Activated CD4-positive, CD25-positive, alpha-beta regulatory T cell treated with anti-CD3 and anti-CD28 coated beads, Interleukin-2, amount 50 U/mL, for 72 hours (primary cell): ENCODE results near the gene AP4M1.
A peak's percentile ranks its signal among the peaks of the same experiment; 100 is the strongest.
"Not testable (repeated sequence)": the region's sequence is repeated elsewhere in the genome, so short reads cannot be mapped to it uniquely, and the experiment has no call there.

Source experiments
- DNase-seq: peaks from one replicate; pipeline ENCODE4 v3.0.0; 2021

AP4M1 gene

DNA sequence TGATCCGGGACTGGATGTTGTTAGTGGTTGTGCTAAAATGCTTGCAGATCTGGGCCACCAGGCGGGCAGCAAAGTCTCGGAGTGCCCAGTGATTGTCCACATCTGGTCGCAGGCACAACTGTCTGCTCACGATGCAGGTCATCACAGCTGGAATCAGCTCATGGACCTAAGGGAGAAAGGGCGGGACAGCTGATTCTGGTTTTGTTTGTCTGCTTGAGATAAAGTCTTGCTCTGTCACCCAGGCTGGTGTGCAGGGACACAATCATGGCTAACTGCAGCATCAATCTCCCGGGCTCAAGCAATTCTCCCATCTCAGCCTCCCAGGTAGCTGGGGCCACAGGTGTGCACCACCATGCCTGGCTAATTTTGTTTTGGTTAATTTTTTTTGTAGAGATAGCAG lies 9.7 kb downstream of the AP4M1 start:
- DNase-seq, result no peak

GRCh38 chr7:100111914-100112313 lies 10.5 kb downstream of the AP4M1 start:
- no peak for DNase-seq

DNA sequence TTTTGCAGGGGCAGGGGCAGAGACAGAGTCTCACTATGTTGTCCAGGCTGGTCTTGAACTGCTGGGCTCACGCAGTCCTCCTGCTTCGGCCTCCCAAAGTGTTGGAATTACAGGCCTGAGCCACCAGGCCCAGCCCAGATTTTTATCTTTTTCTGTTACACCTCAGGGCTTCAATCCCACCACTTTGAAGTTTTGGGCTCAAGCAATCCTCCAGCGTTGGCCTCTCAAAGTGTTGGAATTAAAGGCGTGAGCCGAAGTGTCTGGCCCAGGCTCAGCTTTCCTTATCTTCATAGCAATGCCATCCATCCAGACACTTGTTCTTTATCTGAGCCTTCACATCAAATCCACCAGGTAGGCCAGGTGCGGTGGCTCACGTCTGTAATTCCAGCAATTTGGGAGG lies 13.6 kb downstream of the AP4M1 start:
- no peak for DNase-seq

DNA sequence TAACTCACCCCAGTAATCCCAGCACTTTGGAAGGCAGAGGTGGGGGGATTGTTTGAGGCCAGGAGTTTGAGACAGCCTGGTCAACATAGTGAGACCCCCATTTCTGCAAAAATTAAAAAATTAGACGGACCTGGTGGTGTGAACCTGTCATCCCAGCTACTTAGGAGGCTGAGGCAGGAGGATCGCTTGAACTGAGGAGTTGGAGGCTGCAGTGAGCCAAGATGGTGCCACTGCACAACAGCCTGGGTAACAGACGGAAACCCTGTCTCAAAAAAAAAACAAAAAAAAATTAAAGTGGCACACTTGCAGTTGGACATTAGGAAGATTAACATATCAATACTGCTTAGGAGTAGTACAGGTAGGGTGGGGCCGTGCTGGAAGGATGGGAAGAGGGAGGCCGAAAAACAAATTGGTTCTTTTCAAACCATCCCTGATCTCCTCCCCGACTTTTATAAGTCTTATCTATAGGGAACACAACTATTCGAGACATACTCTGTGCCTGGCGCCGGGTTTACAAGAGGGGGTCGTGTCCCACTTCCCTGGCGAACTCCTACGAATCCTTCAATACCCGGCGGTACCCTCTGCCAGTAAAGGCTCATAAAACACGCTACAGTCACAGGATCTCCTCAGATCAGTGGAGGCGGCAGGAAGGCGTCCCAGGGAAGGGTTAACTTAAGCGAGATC lies 17.1 kb downstream of the AP4M1 start:
- no peak for DNase-seq

DNA sequence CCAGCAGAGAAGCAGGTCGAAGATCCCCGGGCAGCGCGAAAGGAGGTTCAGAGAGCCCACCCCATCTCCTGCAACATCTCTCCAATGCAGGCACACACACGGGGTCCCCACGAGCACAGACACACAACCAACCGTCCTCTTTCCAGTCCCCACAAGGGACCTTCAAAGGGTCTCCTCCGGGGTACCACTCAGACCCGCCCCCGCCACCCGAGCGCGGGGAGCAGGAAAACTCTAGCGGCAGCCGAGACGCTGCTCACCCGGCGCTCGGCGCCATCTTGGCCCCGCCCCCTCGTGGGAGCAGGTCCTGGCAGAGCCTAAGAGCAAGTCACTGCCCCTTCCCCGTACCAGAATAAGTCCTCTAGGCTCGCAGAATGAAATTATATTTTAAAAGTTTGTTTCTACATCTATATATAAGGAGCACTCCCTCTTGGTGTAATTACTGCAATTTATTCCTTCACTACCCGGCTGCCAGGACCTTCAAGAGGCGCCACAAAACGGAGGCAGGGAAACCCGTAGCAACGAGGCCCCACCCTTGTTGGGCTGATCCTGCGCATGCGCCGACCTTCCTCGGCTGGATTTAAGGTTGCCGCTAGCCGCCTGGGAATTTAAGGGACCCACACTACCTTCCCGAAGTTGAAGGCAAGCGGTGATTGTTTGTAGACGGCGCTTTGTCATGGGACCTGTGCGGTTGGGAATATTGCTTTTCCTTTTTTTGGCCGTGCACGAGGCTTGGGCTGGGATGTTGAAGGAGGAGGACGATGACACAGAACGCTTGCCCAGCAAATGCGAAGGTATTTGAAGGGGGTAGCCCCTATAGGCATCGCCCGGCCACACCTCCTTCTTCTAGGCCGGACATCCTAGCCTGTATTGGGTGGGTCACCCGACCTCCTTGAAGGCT lies 17.9 kb downstream of the AP4M1 start, which contains the start of the genes CNPY4 and TAF6:
Gene CNPY4, plus strand, starts transcription at position 563 of the 898 bp plus-strand sequence. Its CDS starts 111 bp downstream, at position 674.
Gene TAF6, minus strand, starts transcription at position 287 of the 898 bp plus-strand sequence. CDS start 5,149 bp downstream, outside the sequence.
- peak; percentile 91 for DNase-seq

DNA sequence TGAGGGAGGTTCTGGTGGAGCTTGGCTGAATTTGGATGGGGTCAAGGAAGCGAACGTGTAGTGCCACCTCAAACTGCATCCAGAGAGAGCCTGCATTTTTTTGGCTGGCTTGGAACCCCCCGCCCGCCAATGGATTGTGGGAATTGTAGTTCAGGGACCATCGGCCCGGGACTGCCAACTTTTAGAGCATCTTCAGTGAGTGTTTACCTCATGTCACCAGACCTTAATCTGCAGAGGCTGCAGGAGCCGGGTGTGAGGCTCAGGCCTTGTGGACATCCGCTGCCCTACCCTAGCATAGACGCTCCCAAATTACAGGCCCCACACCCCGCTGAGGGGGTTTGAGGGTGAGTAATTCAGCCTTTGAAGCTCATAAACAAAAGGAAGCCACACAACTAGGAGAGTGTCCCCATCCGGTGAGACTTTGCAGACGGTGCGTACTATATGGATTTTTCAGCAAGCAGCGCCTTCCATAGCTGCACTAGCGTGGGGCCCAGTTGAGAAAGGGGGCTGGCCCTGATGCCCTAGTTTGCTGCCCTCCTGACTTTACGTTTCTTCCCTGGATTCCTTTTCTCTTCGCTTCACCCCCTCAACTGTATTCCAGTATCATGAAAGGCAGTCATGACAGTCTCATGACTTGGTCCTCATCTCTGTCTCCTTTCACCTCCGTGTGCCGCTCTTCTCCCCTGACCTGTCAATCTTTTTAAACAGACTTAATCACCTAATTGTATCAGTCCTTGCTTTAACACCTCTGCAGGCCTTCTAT lies 18.7 kb downstream of the AP4M1 start:
- no peak for DNase-seq

- DNase-seq, result no peak
Observed at GRCh38 chr7:100120733-100121036, 19.2 kb downstream of the AP4M1 start.

DNA sequence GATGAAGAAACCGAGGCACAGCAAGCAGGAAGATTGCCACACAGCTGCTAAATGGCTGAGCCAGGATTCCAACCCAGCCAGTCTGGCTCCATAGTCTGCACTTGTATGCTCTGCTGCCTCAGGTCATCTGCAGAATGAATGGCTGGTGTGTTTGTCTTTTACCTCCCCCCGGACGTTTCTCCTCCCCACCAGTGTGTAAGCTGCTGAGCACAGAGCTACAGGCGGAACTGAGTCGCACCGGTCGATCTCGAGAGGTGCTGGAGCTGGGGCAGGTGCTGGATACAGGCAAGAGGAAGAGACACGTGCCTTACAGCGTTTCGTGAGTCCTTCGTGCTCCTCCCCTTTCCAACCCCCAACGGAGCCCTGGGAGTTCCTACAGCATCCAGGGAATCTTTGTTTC lies 20.6 kb downstream of the AP4M1 start:
- DNase-seq, result no peak

DNA sequence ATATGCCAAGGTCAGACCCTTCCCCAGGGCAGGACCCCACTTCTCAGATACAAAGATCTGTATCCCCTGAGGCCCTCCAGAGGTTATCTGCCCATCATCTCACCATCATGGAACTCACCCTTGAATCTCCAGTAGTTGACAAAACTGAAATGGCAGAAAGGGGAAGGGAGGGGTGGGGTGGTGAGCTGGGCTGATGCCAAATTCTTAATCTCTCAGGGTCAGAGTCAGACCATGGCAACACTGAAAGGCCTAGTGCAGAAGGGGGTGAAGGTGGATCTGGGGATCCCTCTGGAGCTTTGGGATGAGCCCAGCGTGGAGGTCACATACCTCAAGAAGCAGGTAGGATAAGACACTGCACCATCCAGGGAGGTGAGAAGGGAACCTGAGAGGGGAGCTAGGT lies 21.1 kb downstream of the AP4M1 start:
- no peak for DNase-seq

DNA sequence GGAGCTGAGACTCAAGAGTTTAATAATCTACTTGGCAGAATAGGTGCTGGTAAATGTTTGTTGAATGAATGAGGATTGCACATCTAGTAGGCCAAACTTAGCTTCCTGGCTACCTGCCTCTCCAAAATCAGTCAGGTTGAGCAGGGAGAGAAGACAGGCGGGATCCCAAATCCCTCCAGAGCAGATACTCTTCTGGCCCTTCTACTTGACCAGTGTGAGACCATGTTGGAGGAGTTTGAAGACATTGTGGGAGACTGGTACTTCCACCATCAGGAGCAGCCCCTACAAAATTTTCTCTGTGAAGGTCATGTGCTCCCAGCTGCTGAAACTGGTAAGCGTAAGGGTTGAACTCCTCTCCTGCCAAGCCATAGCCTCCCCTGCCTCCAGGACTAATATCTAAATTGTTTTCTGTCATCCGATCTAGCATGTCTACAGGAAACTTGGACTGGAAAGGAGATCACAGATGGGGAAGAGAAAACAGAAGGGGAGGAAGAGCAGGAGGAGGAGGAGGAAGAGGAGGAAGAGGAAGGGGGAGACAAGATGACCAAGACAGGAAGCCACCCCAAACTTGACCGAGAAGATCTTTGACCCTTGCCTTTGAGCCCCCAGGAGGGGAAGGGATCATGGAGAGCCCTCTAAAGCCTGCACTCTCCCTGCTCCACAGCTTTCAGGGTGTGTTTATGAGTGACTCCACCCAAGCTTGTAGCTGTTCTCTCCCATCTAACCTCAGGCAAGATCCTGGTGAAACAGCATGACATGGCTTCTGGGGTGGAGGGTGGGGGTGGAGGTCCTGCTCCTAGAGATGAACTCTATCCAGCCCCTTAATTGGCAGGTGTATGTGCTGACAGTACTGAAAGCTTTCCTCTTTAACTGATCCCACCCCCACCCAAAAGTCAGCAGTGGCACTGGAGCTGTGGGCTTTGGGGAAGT lies 23.1 kb downstream of the AP4M1 start:
- DNase-seq, result no peak

DNA sequence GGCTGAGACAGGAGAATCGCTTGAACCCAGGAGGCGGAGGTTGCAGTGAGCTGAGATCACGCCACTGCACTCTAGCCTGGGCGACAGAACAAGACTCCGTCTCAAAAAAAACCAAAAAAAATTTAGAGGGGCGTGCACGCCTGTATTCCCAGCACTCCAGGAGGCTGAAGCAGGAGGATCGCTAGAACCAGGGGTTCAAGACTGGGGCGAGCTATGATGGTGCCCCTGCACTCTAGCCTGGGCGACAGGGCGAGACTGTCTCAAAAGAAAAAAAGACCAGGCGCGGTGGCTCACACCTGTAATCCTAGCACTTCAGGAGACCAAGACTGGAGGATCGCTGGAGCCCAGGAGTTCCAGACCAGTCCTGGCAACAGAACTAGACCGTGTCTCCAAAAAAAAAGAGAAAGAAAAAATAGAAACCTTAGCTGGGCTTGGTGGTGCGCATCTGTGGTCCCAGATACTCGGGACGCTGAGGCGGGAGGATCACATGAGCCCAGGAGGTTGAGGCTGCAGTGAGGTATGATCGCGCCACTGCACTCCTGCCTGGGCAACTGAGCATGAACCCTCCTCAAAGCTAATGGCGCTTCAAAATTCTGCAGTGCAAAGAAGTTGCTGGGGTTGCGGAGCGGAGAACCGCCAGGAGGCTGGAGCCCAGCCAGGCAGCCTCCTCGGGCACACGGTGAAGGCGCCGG lies 24.9 kb downstream of the AP4M1 start:
- no peak for DNase-seq

- DNase-seq, result peak; percentile 91
Observed at GRCh38 chr7:100126931-100127865, 25.8 kb downstream of the AP4M1 start, which contains the start of gene MBLAC1. TSS of gene MBLAC1 (plus strand) at chr7:100126967. CDS start at chr7:100127396, 429 bp downstream.

DNA sequence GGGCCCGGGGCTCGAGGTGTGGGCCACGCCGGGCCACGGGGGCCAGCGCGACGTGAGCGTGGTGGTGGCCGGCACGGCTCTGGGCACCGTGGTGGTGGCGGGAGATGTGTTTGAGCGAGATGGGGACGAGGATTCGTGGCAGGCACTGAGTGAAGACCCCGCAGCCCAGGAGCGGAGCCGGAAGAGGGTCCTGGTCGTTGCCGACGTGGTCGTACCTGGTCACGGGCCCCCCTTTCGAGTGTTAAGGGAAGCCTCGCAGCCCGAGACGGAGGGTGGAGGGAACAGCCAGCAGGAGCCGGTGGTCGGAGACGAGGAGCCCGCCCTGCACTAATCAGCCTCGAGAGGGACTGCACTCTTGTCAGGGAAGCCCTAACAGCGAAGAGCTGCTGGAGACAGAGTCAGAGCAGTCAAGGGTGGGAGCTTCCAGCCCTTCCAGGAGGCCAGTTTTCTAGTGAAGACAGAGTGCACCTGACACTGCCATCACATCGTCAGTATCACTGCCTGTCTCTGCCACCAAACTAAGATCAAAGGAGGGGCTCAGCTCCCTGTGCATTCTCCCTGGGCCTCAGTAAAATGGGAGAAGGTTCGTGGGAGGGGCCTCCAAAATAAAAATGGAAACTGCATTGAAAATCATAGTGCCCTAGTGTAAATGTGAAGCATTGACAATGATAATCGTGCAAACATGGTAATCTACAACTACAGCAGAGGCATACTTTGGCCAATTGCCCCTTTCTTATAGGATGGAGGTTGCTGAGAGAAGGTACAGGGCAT lies 26.6 kb downstream of the AP4M1 start:
- DNase-seq, result no peak

DNA sequence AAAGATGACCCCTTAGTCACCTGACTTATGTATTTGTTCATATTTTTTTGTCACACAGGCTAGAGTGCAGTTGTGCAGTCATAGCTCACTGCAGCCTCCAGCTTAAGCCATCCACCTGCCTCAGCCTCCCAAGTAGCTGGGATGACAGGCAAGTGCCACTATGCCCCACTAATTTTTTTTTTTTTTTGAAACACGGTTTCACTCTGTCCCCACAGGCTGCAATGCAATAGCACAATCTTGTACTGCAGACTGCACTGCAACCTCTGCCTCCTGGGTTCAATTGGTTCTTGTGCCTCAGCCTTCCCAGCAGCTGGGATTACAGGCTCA lies 27.2 kb downstream of the AP4M1 start:
- DNase-seq, result no peak

DNA sequence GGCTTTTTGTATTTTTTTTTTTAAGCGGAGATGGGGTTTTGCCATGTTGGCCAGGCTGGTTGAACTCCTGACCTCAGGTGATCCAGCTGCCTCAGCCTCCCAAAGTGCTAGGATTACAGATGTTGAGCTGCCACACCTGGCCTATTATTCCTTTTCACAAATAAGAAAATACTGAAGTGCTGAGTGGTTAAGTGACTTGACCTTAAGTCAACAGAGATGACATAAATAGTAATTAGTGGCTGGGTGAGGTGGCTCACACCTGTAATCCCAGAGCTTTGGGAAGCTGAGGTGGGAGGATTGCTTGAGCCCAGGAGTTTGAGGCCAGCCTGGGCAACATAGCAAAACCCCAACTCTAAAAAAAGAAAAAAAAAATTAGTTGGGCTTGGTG lies 28.8 kb downstream of the AP4M1 start:
- DNase-seq, result not testable (repeated sequence)

- DNase-seq, result peak; percentile 90
Observed at GRCh38 chr7:100130608-100131453, 29.4 kb downstream of the AP4M1 start.

DNA sequence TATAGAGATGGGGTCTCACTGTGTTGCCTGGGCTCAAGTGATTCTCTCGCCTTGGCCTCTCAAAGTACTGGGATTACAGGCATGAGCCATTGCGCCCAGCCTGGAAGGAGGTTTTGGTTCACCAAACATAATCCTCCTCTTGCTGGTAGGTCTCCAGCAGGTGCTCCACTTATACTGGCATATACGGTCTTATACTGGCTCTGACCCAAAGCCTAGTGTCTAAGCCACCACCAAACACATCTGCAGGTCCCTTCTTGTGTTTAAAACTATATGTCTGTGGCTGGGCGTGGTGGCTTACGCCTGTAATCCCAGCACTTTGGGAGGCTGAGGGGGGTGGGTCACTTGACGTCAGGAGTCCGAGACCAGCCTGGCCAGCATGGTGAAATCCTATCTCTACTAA lies 30.7 kb downstream of the AP4M1 start:
- DNase-seq, result no peak

DNA sequence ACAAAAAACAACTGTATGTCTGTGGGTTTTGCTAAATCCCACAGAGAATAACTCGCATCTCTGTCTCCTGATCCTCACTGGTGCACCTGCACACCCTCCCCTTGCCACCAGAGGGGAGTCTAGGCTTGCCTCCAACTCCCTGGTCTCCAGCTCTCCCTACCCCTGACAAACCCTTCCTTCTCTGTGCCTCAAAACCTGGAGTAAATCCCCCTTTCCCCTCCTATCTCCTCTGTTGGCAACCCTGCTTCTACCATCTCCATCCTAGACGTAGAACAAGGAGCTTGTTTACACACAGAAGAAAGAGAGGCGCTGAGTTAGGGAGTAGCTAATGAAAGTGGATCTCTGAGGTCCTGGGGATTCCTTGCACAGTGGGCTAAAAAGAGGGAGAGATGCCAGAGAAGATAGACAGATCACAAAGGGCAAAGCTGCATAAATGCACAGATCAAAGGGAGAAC lies 31.3 kb downstream of the AP4M1 start:
- peak; percentile 48 for DNase-seq
